GM21515 (cell line): Measurements from ENCODE around the gene PF4V1.

Experiments used
- ATAC-seq: cut with Tn5 transposase; IDR thresholded peaks from one replicate; pipeline ENCODE4 v1.9.1; 2021; ENCODE audit not compliant: unreplicated experiment

Gene PF4V1

GRCh38 chr4:73902038-73902637, 49.0 kb downstream of the PF4V1 start:
- ATAC-seq = no peak

GRCh38 chr4:73902817-73903547, 49.9 kb downstream of the PF4V1 start:
- no peak for ATAC-seq
